IPS-18a (cell line): ENCODE data around the gene PATJ.

ENCODE experiments used
- H3K27ac ChIP-seq: one replicate; pipeline ENCODE4 v1.5.1; 2013; ENCODE audit warnings: low read length
- H3K27me3 ChIP-seq: one replicate; pipeline ENCODE4 v1.6.1; 2013; ENCODE audit warnings: mild to moderate bottlenecking, low read length; ENCODE audit not compliant: control insufficient read depth, insufficient read depth
- H3K36me3 ChIP-seq: one replicate; pipeline ENCODE4 v1.6.1; 2013; ENCODE audit warnings: low read depth, low read length; ENCODE audit not compliant: control insufficient read depth
- H3K4me1 ChIP-seq: one replicate; pipeline ENCODE4 v1.6.1; 2013; ENCODE audit warnings: low read depth, low read length; ENCODE audit not compliant: control insufficient read depth
- H3K4me3 ChIP-seq: one replicate; pipeline ENCODE4 v1.5.1; 2013; ENCODE audit warnings: low read length
- H3K9ac ChIP-seq: one replicate; pipeline ENCODE4 v1.6.1; 2013; ENCODE audit warnings: mild to moderate bottlenecking, low read length, moderate library complexity
- H3K9me3 ChIP-seq: one replicate; pipeline ENCODE4 v1.6.1; 2013; ENCODE audit warnings: low read depth, low read length; ENCODE audit not compliant: control insufficient read depth

Gene PATJ

GRCh38 chr1:62012836-62013235 lies 270.6 kb downstream of the PATJ start:
- Histone ChIP-seq H3K9me3 (no peaks in the 10 kb centered on the region), H3K9ac (no peak overlapping the region), H3K36me3 (no peaks in the 10 kb centered on the region), H3K4me1 (no peaks in the 10 kb centered on the region), H3K27ac (no peak overlapping the region), H3K4me3 (no peak overlapping the region), H3K27me3 (no peaks in the 10 kb centered on the region)

DNA sequence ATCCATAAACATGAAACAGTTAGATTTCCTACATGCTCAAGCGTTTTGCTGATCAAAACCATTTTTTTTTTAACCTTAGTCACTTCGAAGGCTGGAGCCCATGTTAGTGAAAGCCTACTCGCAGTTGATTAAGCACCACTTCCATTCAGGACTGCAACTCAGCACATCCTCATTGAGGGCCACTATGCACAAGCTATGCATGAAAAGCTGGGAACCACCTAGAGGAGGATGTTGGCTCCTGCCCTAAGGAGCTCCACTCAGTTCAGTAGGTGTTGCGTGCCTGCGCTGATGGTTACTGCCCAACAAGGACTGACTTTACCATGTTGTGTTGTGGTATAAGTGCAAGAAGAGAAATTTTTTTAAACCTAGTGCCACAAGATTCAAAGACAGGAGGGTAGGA lies 271.0 kb downstream of the PATJ start:
- H3K27ac ChIP-seq, result no peak overlapping the region
- H3K4me3 ChIP-seq, result no peak overlapping the region
- H3K9ac ChIP-seq, result no peak overlapping the region
- H3K9me3 ChIP-seq, result no peaks in the 10 kb centered on the region
- no peaks in the 10 kb centered on the region for H3K27me3 ChIP-seq
- H3K4me1 ChIP-seq, result no peaks in the 10 kb centered on the region
- no peaks in the 10 kb centered on the region for H3K36me3 ChIP-seq

GRCh38 chr1:62022382-62022983 lies 280.2 kb downstream of the PATJ start:
- no peak overlapping the region for H3K4me3 ChIP-seq
- no peaks in the 10 kb centered on the region for H3K27me3 ChIP-seq

GRCh38 chr1:62024690-62025089 lies 282.4 kb downstream of the PATJ start:
- no peaks in the 10 kb centered on the region for H3K36me3 ChIP-seq
- no peak overlapping the region for H3K4me3 ChIP-seq
- no peak overlapping the region for H3K27ac ChIP-seq
- H3K9ac ChIP-seq, result no peak overlapping the region
- no peaks in the 10 kb centered on the region for H3K27me3 ChIP-seq
- peaks cover 6% of the 10 kb centered on the region for H3K9me3 ChIP-seq
- peaks cover 10% of the 10 kb centered on the region for H3K4me1 ChIP-seq

More at GRCh38 chr1:62022382-62022983, 280.2 kb downstream of the PATJ start:
- Histone ChIP-seq H3K36me3 (no peaks in the 10 kb centered on the region), H3K9me3 (no peaks in the 10 kb centered on the region), H3K9ac (no peak overlapping the region), H3K27ac (no peak overlapping the region), H3K4me1 (peaks cover 10% of the 10 kb centered on the region)

GRCh38 chr1:62025154-62025553 lies 282.9 kb downstream of the PATJ start:
- H3K27me3 ChIP-seq, result no peaks in the 10 kb centered on the region
- no peak overlapping the region for H3K27ac ChIP-seq
- H3K36me3 ChIP-seq, result no peaks in the 10 kb centered on the region
- H3K9me3 ChIP-seq, result peaks cover 6% of the 10 kb centered on the region
- H3K4me3 ChIP-seq, result no peak overlapping the region
- H3K4me1 ChIP-seq, result peaks cover 10% of the 10 kb centered on the region
- no peak overlapping the region for H3K9ac ChIP-seq

DNA sequence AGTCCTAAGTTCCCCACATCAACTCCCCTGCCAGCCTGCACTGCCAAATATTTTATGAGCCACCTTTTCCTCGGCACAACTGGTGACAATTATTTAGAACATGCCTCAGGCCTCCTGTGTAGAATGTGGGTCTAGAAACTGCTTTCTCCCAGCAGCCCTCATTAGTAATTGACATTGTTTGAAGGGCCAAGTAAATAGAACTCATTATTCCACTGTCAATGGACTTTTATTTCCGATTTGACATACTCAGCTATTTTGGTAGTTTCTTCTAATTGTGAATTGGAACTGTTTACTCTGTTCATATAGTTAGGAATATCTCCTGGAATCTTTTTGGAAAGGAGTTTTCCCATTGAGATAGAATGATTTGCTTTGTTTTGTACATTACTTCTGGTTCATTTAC lies 283.6 kb downstream of the PATJ start:
- H3K27ac ChIP-seq, result no peak overlapping the region
- no peaks in the 10 kb centered on the region for H3K27me3 ChIP-seq
- peaks cover 6% of the 10 kb centered on the region for H3K9me3 ChIP-seq
- no peak overlapping the region for H3K9ac ChIP-seq
- no peaks in the 10 kb centered on the region for H3K36me3 ChIP-seq
- peaks cover 10% of the 10 kb centered on the region for H3K4me1 ChIP-seq
- no peak overlapping the region for H3K4me3 ChIP-seq

- H3K9ac ChIP-seq, result no peak overlapping the region
- H3K4me3 ChIP-seq, result no peak overlapping the region
- no peak overlapping the region for H3K27ac ChIP-seq
- no peaks in the 10 kb centered on the region for H3K27me3 ChIP-seq
- peaks cover 23% of the 10 kb centered on the region for H3K4me1 ChIP-seq
- peaks cover 6% of the 10 kb centered on the region for H3K9me3 ChIP-seq
- H3K36me3 ChIP-seq, result no peaks in the 10 kb centered on the region
Measured at GRCh38 chr1:62029704-62030103, 287.4 kb downstream of the PATJ start.

GRCh38 chr1:62034790-62035189 lies 292.5 kb downstream of the PATJ start:
- Histone ChIP-seq H3K9me3 (no peaks in the 10 kb centered on the region), H3K9ac (no peak overlapping the region), H3K27ac (no peak overlapping the region), H3K27me3 (no peaks in the 10 kb centered on the region), H3K36me3 (no peaks in the 10 kb centered on the region), H3K4me3 (no peak overlapping the region), H3K4me1 (peaks cover 23% of the 10 kb centered on the region)

DNA sequence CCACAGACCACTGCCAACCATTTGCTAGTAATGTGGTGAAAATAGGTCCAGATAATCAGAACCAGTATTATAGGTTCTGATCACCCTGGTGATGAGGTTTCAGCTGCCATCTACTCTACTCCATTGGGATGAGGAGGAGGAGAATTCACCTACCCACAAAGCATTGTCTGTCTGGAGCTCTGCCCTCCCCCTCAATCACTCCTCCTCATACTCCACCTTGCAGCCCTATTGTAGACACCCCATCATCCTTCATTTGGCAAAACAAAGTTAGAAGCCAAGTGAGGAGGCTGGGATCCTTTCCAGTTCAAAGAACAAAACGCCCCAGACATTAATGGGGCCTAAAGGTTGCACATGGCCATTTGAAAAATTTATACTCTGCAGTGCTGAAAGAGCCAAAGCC lies 295.0 kb downstream of the PATJ start:
- no peaks in the 10 kb centered on the region for H3K27me3 ChIP-seq
- H3K4me3 ChIP-seq, result no peak overlapping the region
- H3K27ac ChIP-seq, result no peak overlapping the region
- no peak overlapping the region for H3K9ac ChIP-seq
- H3K36me3 ChIP-seq, result no peaks in the 10 kb centered on the region
- no peaks in the 10 kb centered on the region for H3K9me3 ChIP-seq
- peaks cover 25% of the 10 kb centered on the region for H3K4me1 ChIP-seq

DNA sequence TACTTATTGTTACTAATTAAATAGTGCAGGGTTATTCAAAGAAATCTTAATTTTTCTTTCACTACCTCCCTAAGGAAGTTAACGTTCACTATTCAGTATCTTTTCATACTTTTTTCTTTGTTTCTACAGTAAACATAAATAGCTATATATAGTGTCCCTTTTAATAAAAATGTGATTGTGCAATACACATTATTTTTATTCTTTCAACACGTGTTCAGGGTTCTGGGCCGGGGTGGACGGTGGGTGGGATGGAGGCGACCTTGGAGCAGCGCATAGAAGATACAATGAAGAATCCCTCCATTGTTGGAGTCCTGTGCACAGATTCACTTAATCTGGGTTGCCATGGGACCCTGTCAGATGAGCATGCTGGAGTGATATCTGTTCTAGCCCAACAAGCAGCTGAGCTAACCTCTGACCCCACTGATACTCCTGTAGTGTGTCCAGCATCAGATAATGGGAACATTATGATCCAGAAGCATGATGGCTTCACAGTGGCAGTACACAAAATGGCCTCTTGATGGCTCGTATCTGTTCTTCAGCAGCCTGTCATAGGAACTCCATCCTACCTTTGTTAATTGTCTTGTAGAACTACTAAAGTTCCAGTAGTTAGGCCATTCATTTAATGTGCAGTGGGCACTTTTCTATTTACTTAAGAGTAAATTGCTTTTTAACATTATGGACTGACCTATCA lies 296.5 kb downstream of the PATJ start:
- no peak overlapping the region for H3K27ac ChIP-seq
- no peak overlapping the region for H3K9ac ChIP-seq
- no peaks in the 10 kb centered on the region for H3K27me3 ChIP-seq
- no peak overlapping the region for H3K4me3 ChIP-seq
- no peaks in the 10 kb centered on the region for H3K36me3 ChIP-seq
- peaks cover 14% of the 10 kb centered on the region for H3K4me1 ChIP-seq
- H3K9me3 ChIP-seq, result no peaks in the 10 kb centered on the region

GRCh38 chr1:62040450-62040849 lies 298.2 kb downstream of the PATJ start:
- peaks cover 14% of the 10 kb centered on the region for H3K4me1 ChIP-seq
- no peak overlapping the region for H3K4me3 ChIP-seq
- no peaks in the 10 kb centered on the region for H3K9me3 ChIP-seq
- H3K36me3 ChIP-seq, result no peaks in the 10 kb centered on the region
- H3K27me3 ChIP-seq, result no peaks in the 10 kb centered on the region
- H3K27ac ChIP-seq, result no peak overlapping the region
- no peak overlapping the region for H3K9ac ChIP-seq

GRCh38 chr1:62040973-62041372 lies 298.7 kb downstream of the PATJ start:
- no peak overlapping the region for H3K4me3 ChIP-seq
- no peak overlapping the region for H3K9ac ChIP-seq
- H3K27me3 ChIP-seq, result no peaks in the 10 kb centered on the region
- no peaks in the 10 kb centered on the region for H3K9me3 ChIP-seq
- no peak overlapping the region for H3K27ac ChIP-seq
- no peaks in the 10 kb centered on the region for H3K36me3 ChIP-seq
- H3K4me1 ChIP-seq, result peaks cover 18% of the 10 kb centered on the region
